HPDE6-E6E7 (cell line): ENCODE measurements around the gene ZNF10.
A peak's percentile ranks its signal among the peaks of the same experiment; 100 is the strongest.

Experiments used
- DNase-seq: peaks from one replicate; pipeline ENCODE4 v3.0.0; 2011; ENCODE audit warnings: missing footprints; ENCODE audit errors: extremely low spot score

The ZNF10 gene

GRCh38 chr12:133130038-133130807, at the start of gene ZNF10, which contains the start of gene ZNF891:
TSS of gene ZNF10 (plus strand) at chr12:133130627. CDS start at chr12:133144493, 13,866 bp downstream.
TSS of gene ZNF891 (minus strand) at chr12:133130274. CDS start at chr12:133121918, 8,356 bp downstream.
- peak; percentile 71 for DNase-seq

GRCh38 chr12:133081159-133081780, 49.2 kb upstream of the ZNF10 start:
- DNase-seq, result peak; percentile 4

DNA sequence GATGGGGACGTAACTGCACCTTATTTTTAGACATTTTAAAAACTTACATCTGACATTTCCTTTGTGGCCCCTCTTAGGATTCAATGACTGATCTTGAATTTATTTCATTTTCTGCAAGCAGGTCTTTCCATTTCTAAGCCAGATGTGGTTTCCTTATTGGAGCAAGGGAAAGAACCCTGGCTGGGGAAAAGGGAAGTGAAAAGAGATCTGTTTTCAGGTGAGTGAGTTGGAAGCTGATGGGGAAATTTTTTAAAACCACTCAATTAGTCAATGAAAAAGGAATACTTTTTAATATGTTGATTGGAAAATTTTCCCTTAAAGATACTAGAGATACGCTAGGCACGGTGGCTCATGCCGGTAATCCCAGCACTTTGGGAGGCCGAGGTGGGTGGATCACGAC, 47.1 kb upstream of the ZNF10 start:
- DNase-seq, result no peak

- DNase-seq, result no peak
These were observed 24.8 kb upstream of the ZNF10 start for GRCh38 chr12:133105620-133106019.

DNA sequence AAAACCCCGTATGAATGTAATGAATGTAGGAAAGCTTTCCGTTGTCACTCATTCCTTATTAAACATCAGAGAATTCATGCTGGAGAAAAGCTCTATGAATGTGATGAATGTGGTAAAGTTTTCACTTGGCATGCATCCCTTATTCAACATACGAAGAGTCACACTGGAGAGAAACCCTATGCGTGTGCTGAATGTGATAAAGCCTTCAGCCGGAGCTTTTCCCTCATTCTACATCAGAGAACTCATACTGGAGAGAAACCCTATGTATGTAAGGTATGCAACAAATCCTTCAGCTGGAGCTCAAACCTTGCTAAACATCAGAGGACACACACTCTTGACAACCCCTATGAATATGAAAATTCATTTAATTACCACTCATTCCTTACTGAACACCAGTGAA, 24.2 kb upstream of the ZNF10 start:
- no peak for DNase-seq

DNA sequence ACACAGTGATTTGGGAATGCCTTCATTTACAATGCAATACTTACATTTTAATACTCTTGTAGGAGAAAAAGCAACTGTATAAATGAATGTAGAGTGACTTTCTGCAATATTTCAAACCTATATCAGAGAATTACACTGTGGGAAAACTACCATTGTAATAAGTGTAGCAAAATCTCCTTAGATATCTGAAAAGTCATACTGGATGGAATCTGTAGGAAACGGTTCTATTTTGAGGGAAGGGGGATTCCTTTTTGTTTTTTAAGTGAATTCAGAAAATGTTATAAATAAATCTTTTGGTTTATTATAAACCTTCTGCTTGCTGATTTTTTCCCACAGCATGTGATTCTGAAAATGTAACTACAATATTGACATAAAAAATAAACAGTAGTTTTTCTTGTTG, 23.3 kb upstream of the ZNF10 start:
- DNase-seq, result no peak

DNA sequence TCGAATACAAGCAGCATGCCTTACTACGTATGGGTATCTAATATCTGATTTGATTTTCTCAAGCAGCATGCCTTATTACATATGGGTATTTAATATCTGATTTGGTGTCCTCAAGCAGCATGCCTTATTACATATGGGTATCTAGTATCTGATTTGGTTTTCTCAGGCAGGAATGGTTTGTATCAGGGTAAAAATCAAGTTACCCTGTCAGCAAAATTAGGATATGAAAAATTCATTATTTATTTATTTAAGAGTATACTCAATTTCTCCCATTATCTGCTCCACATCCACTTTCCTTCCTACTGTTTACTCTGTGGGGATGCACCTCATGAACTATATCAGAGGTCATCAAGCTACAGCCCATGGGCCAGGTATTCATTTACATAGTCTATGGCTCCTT, 22.3 kb upstream of the ZNF10 start:
- DNase-seq, result no peak

- DNase-seq, result no peak
These were observed 9.8 kb upstream of the ZNF10 start for GRCh38 chr12:133120385-133121191.

DNA sequence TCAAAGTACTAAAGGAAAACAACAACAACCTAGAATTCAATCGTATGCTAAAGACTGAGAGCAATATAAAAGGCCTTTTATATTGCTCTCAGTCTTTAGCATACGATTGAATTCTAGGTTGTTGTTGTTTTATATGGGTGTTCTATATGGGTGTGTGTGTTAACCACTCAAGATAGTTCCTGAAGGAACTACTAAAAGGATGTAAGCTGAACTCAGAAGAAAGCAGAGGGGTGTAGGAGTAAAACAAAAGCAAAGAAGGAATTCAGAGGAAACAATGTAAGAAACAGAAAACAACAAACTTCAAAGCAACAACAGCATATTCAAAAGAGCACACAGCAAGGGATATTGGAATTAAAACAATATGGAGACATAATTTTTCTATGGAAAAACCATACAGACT, 5.8 kb upstream of the ZNF10 start:
- DNase-seq, result no peak

GRCh38 chr12:133129368-133130037, 924 bp upstream of the ZNF10 start:
- DNase-seq, result peak; percentile 26

DNA sequence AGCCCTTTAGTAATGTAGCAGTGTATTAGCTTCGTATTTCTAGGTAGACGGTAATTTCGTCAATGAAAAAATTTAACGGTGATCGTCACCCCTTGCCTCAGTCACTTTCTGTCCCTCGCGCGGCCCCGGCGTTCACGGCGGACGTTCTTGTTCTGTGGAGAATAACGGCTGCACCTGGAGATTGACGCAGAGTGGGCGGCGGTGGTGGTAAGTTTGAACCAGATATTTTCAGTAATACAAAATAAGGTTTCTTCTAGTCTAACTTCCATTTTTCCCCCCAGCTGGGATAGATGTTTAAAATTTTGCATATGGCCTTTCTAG, 341 bp downstream of the ZNF10 start:
- peak; percentile 3 for DNase-seq

GRCh38 chr12:133135747-133136146, 5.3 kb downstream of the ZNF10 start:
- DNase-seq, result no peak

GRCh38 chr12:133145981-133146380, 15.6 kb downstream of the ZNF10 start:
- no peak for DNase-seq

- no peak for DNase-seq
These were observed 25.8 kb downstream of the ZNF10 start for GRCh38 chr12:133156125-133156690.

GRCh38 chr12:133165776-133166175, 35.3 kb downstream of the ZNF10 start:
- DNase-seq, result peak; percentile 10

- no peak for DNase-seq
These were observed 42.1 kb downstream of the ZNF10 start for GRCh38 chr12:133172491-133172890.

DNA sequence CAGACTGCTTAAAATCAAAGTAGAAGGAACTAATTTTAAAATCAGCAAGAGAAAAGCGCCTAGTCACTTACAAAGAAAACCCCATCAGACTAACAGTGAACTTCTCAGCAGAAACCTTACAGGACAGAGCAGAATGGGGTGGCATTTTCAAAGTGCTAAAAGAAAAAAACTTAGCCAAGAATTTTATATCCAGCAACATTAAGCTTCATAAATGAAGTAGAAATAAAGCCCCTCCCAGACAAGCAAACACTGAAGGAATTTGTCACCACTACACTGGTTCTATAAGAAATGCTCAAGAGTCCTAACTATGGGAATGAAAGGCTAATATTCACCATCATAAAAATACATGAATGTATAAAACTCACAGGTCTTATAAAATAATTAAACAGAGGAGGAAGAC, 44.5 kb downstream of the ZNF10 start:
- no peak for DNase-seq

DNA sequence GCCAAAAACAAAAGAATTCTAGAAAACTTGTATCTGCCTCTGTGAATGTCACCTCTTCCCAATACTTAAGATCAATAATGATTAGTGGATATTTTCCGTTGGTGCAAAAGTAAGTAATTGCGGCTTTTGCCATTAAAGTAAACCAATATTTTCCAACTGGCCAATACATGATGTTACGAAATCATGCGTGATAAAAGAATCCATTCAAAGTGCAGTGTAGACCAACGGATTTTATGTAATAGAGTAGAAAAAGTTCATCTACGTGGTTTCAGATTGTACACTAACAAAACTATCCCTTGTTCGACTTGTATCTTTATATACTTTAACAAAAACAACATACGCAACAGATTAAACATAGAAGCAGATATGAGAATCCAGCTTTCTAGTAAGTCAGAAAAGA, 50.2 kb downstream of the ZNF10 start:
- no peak for DNase-seq

DNA sequence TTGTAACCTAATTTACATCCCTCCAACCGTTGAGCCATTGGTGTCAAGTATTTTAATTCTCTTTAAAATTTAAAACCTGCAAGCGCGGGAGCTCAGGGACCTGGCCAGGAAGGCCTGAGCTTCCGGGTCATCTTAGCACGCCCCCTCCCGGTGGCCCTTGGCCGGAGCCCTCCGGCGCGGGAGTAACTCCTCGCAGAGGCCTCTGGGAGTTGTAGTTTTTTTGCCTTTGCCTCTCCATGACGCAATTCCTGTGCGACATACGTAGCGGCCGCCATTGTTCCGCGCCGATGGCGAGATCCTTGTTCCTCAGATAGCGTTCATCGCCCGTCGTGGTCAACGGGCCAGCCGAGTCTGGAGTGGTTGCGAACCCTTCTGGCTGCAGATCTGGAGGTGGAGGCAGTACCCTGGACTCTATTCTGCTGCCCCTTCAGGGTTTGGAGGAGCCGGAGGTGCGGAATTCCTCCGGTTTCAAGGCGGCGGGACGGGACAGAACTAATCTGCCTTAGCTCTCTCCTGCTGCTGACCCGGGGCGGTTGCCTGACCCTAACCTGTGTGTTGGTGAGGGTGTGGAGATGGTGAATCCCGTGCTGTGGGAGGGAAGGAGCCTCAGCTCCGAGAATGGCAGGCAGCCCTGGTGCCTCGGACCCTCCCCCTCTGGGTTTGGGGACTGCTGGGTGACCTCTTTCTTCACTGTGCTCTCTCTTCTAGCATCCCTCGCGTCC, 51.0 kb downstream of the ZNF10 start, which contains the start of gene ZNF268:
TSS of gene ZNF268 (plus strand) at position 258 of the 722 bp plus-strand sequence. CDS start 503 bp downstream, outside the sequence.
- peak; percentile 84 for DNase-seq

- no peak for DNase-seq
These were observed 59.7 kb downstream of the ZNF10 start for GRCh38 chr12:133190176-133190575.

DNA sequence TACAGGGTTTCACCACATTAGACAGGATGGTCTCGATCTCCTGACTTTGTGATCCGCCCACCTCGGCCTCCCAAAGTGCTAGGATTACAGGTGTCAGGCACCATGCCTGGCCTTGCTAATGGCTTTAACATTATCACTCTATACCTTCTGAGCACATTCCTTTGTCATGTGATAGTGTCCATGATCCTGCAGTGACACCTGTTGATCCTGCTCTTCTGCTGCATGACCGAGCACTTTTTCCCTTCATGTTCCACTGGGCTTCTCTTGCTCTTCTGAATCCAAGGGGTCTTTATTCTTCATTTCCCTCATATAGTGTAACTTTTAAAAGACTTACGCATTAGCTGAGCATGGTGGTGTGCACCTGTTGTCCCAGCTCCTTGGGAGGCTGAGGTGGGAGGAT, 62.4 kb downstream of the ZNF10 start:
- DNase-seq, result no peak
